AG08396 (cell line): ENCODE data around the gene IQGAP2.
A peak's percentile ranks its signal among the peaks of the same experiment; 100 is the strongest.
"Not testable (repeated sequence)": the region's sequence is repeated elsewhere in the genome, so short reads cannot be mapped to it uniquely, and the experiment has no call there.

Experiments
- DNase-seq: peaks from one replicate; pipeline ENCODE4 v3.0.0; 2012; ENCODE audit warnings: low spot score, mixed read lengths

The IQGAP2 gene

GRCh38 chr5:76716456-76717157 is 313.5 kb downstream of the IQGAP2 start:
- peak; percentile 28 for DNase-seq

- no peak for DNase-seq
Measured at GRCh38 chr5:76717222-76718083, 314.4 kb downstream of the IQGAP2 start.

GRCh38 chr5:76718381-76718832 is 315.3 kb downstream of the IQGAP2 start:
- peak; percentile 32 for DNase-seq

- no peak for DNase-seq
Measured at GRCh38 chr5:76718880-76719279, 315.8 kb downstream of the IQGAP2 start.

- DNase-seq = no peak
Measured at GRCh38 chr5:76720988-76721569, 318.0 kb downstream of the IQGAP2 start.

- no peak for DNase-seq
Measured at GRCh38 chr5:76723266-76723665, 320.2 kb downstream of the IQGAP2 start.

- no peak for DNase-seq
Measured at GRCh38 chr5:76723906-76724305, 320.8 kb downstream of the IQGAP2 start.

GRCh38 chr5:76724871-76725270 is 321.8 kb downstream of the IQGAP2 start:
- peak; percentile 67 for DNase-seq

- no peak for DNase-seq
Measured at GRCh38 chr5:76728965-76729364, 325.9 kb downstream of the IQGAP2 start.

GRCh38 chr5:76729373-76730290 is 326.5 kb downstream of the IQGAP2 start:
- no peak for DNase-seq

- DNase-seq = no peak
Measured at GRCh38 chr5:76732405-76733048, 329.4 kb downstream of the IQGAP2 start.

- DNase-seq = no peak
Measured at GRCh38 chr5:76733049-76733417, 329.9 kb downstream of the IQGAP2 start.

- DNase-seq = no peak
Measured at GRCh38 chr5:76735762-76736545, 332.9 kb downstream of the IQGAP2 start.

GRCh38 chr5:76736679-76737556 is 333.8 kb downstream of the IQGAP2 start:
- no peak for DNase-seq

- no peak for DNase-seq
Measured at GRCh38 chr5:76737846-76738245, 334.8 kb downstream of the IQGAP2 start.

- not testable (repeated sequence) for DNase-seq
Measured at GRCh38 chr5:76741506-76741905, 338.4 kb downstream of the IQGAP2 start.

- peak; percentile 42 for DNase-seq
Measured at GRCh38 chr5:76742583-76742982, 339.5 kb downstream of the IQGAP2 start.

GRCh38 chr5:76744632-76745031 is 341.5 kb downstream of the IQGAP2 start:
- no peak for DNase-seq

GRCh38 chr5:76745670-76746069 is 342.6 kb downstream of the IQGAP2 start:
- DNase-seq = no peak
